RWPE1 (cell line): ENCODE results near the gene DPF3.

Experiments used
- CTCF ChIA-PET: fragments of 350-600 bp; sonication (Branson Sonifier 250); formaldehyde crosslinking; extraction: SDS; loops from one replicate; lab custom pipeline; 2021; lab: Yijun Ruan, JAX
- POLR2A ChIA-PET: fragments of 400-600 bp; formaldehyde crosslinking; extraction: SDS; loops from one replicate; lab custom pipeline; 2020; ENCODE audit warnings: antibody characterized with exemption; ENCODE audit not compliant: low non-redundant PET; lab: Yijun Ruan, JAX
- DNase-seq: peaks from one replicate; pipeline ENCODE4 v3.0.0; 2012; ENCODE audit warnings: low spot score
- H3K27ac ChIP-seq: fragments of 450-650 bp; 2 replicates; pipeline ENCODE4 v1.5.1; 2017
- TF ChIP-seq, protein P1 (sequence below): fragments of 450-650 bp; conservative IDR thresholded peaks from 2 replicates; pipeline ENCODE4 v1.5.1; 2017; ENCODE audit warnings: low read depth, mild to moderate bottlenecking

The DPF3 gene

GRCh38 chr14:72679141-72679535 lies 214.8 kb downstream of the DPF3 start:
- POLR2A ChIA-PET, result no interaction called here
- H3K27ac ChIP-seq, result no peak overlapping the region
- TF ChIP-seq, protein P1, sequence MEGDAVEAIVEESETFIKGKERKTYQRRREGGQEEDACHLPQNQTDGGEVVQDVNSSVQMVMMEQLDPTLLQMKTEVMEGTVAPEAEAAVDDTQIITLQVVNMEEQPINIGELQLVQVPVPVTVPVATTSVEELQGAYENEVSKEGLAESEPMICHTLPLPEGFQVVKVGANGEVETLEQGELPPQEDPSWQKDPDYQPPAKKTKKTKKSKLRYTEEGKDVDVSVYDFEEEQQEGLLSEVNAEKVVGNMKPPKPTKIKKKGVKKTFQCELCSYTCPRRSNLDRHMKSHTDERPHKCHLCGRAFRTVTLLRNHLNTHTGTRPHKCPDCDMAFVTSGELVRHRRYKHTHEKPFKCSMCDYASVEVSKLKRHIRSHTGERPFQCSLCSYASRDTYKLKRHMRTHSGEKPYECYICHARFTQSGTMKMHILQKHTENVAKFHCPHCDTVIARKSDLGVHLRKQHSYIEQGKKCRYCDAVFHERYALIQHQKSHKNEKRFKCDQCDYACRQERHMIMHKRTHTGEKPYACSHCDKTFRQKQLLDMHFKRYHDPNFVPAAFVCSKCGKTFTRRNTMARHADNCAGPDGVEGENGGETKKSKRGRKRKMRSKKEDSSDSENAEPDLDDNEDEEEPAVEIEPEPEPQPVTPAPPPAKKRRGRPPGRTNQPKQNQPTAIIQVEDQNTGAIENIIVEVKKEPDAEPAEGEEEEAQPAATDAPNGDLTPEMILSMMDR, result no peak
- DNase-seq, result no peak
- CTCF ChIA-PET, result no interaction called here

GRCh38 chr14:72678356-72678755 lies 215.5 kb downstream of the DPF3 start:
- CTCF ChIA-PET, result interaction anchor here (0.6 kb wide), 1 partner anchor 47 kb away, joined by 3 read pairs; no protein-coding TSS in a partner anchor
- H3K27ac ChIP-seq, result no peak overlapping the region
- POLR2A ChIA-PET, result no interaction called here
- TF ChIP-seq, protein P1, result no peak
- no peak for DNase-seq

- no peak overlapping the region for H3K27ac ChIP-seq
- ChIA-PET POLR2A (no interaction called here), CTCF (no interaction called here)
- DNase-seq, result no peak
- TF ChIP-seq, protein P1, result no peak
Observed at GRCh38 chr14:72677664-72678063, 216.2 kb downstream of the DPF3 start.

GRCh38 chr14:72675126-72675525 lies 218.8 kb downstream of the DPF3 start:
- DNase-seq, result no peak
- no peak overlapping the region for H3K27ac ChIP-seq
- ChIA-PET CTCF (no interaction called here), POLR2A (no interaction called here)
- TF ChIP-seq, protein P1, result no peak

- POLR2A ChIA-PET, result no interaction called here
- DNase-seq, result no peak
- CTCF ChIA-PET, result interaction anchor here (0.7 kb wide), 1 partner anchor 145 kb away, joined by 6 read pairs; no protein-coding TSS in a partner anchor
- TF ChIP-seq, protein P1, result no peak
- H3K27ac ChIP-seq, result no peak overlapping the region
Observed at GRCh38 chr14:72673179-72673578, 220.7 kb downstream of the DPF3 start.

DNA sequence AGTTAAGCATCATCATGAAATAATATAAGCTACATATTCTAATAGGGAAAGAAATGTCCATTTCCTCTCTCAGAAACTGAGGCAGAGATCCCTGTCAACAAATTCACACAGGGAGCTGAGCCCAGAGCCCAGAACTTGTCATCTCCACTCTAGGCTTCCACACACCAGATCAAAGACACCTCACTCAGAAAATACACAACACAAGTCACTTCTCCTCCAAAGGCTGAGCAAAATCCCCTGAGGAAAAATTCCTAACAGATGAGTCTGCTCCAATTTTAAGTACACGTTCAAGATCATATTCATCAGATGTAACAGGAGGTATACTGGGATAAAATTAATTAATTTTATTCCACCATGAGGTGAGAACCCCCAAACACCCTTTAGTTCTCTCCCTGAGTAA lies 227.3 kb downstream of the DPF3 start:
- TF ChIP-seq, protein P1, result no peak
- no peak overlapping the region for H3K27ac ChIP-seq
- CTCF ChIA-PET, result no interaction called here
- DNase-seq, result peak; percentile 49
- POLR2A ChIA-PET, result no interaction called here
